Keratinocyte (primary cell): ENCODE results near the gene IL18RAP.

Experiments
- CTCF ChIP-seq, 3 experiments: IDR thresholded peaks in 1 of 3; conservative IDR thresholded peaks in 1 of 3; optimal IDR thresholded peaks in 1 of 3; 2 replicates in 2 of 3; 3 replicates in 1 of 3; pipeline versions ENCODE3 to v1.5.1; 2011; ENCODE audit warnings: low read length in 3 of 3, mild to moderate bottlenecking in 3 of 3, moderate library complexity in 2 of 3, control low read depth in 1 of 3, inconsistent platforms in 1 of 3; ENCODE audit not compliant: insufficient read depth in 2 of 3; ENCODE audit errors: extremely low read depth in 1 of 3
- EZH2 ChIP-seq: IDR thresholded peaks from one replicate; pipeline ENCODE4 v1.6.1; 2012; ENCODE audit warnings: inconsistent platforms, mild to moderate bottlenecking, low read length, moderate library complexity

GRCh38 chr2:102392942-102393341 is 30.0 kb upstream of the IL18RAP start:
- TF ChIP-seq CTCF (optimal IDR thresholded peaks at IDR 0.05 in 1 of 3, IDR thresholded peaks at IDR 0.05 in 1 of 3, conservative IDR thresholded peaks at IDR 0.05 in 1 of 3; ENCODE audit: extremely low read depth in 1 of 3, insufficient read depth in 2 of 3, low read length in 3 of 3) (no peak), EZH2 (no peak)
